ENCODE measurements around the gene PIPOX.

GRCh38 chr17:29008591-29008990 lies 34.4 kb upstream of the PIPOX start:
- TF ChIP-seq, protein P1, sequence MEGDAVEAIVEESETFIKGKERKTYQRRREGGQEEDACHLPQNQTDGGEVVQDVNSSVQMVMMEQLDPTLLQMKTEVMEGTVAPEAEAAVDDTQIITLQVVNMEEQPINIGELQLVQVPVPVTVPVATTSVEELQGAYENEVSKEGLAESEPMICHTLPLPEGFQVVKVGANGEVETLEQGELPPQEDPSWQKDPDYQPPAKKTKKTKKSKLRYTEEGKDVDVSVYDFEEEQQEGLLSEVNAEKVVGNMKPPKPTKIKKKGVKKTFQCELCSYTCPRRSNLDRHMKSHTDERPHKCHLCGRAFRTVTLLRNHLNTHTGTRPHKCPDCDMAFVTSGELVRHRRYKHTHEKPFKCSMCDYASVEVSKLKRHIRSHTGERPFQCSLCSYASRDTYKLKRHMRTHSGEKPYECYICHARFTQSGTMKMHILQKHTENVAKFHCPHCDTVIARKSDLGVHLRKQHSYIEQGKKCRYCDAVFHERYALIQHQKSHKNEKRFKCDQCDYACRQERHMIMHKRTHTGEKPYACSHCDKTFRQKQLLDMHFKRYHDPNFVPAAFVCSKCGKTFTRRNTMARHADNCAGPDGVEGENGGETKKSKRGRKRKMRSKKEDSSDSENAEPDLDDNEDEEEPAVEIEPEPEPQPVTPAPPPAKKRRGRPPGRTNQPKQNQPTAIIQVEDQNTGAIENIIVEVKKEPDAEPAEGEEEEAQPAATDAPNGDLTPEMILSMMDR (IDR thresholded peaks at IDR 0.05; ENCODE audit: insufficient read depth, low read depth, low read length) = no peak
- no peak for TF ChIP-seq EZH2 (IDR thresholded peaks at IDR 0.05; ENCODE audit: insufficient read depth, low read length)

Measured in astrocyte (in vitro differentiated cells and primary cell).